OCI-LY1 (cell line): ENCODE measurements around the gene MPPED1.

Experiments used
- H2AFZ ChIP-seq: fragments of 200-600 bp; sonication (generic), shearing (Covaris generic); 2 replicates; pipeline ENCODE4 v1.6.0; 2014; ENCODE audit warnings: antibody characterized with exemption, mild to moderate bottlenecking, low read length
- H3F3A ChIP-seq: fragments of 200-600 bp; sonication (generic), shearing (Covaris generic); 2 replicates; pipeline ENCODE4 v1.6.0; 2014; ENCODE audit warnings: mild to moderate bottlenecking, antibody characterized with exemption, low read length, moderate library complexity; ENCODE audit not compliant: insufficient read depth
- H3K27ac ChIP-seq: fragments of 200-600 bp; sonication (generic); 2 replicates; pipeline ENCODE4 v1.5.1; 2014; ENCODE audit warnings: low read length, mixed run types, mild to moderate bottlenecking, low read depth; ENCODE audit not compliant: poor library complexity, severe bottlenecking
- H3K27me3 ChIP-seq: fragments of 200-600 bp; sonication (generic); 2 replicates; pipeline ENCODE4 v1.6.0; 2014; ENCODE audit warnings: antibody characterized with exemption, mild to moderate bottlenecking, low read length, moderate library complexity; ENCODE audit not compliant: insufficient read depth
- H3K36me3 ChIP-seq: fragments of 200-600 bp; sonication (generic); 2 replicates; pipeline ENCODE4 v1.6.1; 2014; ENCODE audit warnings: mild to moderate bottlenecking, antibody characterized with exemption, low read length, moderate library complexity, mixed read lengths; ENCODE audit not compliant: insufficient read depth
- H3K4me1 ChIP-seq: fragments of 200-600 bp; sonication (generic); 2 replicates; pipeline ENCODE4 v1.5.1; 2014; ENCODE audit warnings: mild to moderate bottlenecking, low read length, moderate library complexity; ENCODE audit not compliant: insufficient read depth, severe bottlenecking
- H3K4me2 ChIP-seq: fragments of 200-600 bp; sonication (generic), shearing (Covaris generic); 2 replicates; pipeline ENCODE4 v1.6.1; 2014; ENCODE audit warnings: low read length
- H3K4me3 ChIP-seq: fragments of 200-600 bp; sonication (generic); 2 replicates; pipeline ENCODE4 v1.5.1; 2014; ENCODE audit warnings: low read length, low read depth, mild to moderate bottlenecking, mixed read lengths; ENCODE audit not compliant: poor library complexity, severe bottlenecking
- H3K79me2 ChIP-seq: fragments of 200-600 bp; shearing (Covaris generic); 2 replicates; pipeline ENCODE4 v1.6.1; 2016; ENCODE audit warnings: mixed run types, low read length, mixed read lengths; ENCODE audit not compliant: insufficient read depth
- H3K9ac ChIP-seq: fragments of 200-600 bp; sonication (generic), shearing (Covaris generic); 2 replicates; pipeline ENCODE4 v1.6.1; 2014; ENCODE audit warnings: mild to moderate bottlenecking, low read length, mixed read lengths
- H3K9me2 ChIP-seq: fragments of 200-600 bp; sonication (generic), shearing (Covaris generic); 2 replicates; pipeline ENCODE4 v1.6.1; 2014; ENCODE audit warnings: low read depth, mild to moderate bottlenecking, low read length, mixed read lengths
- H3K9me3 ChIP-seq: fragments of 200-600 bp; shearing (Covaris generic); 2 replicates; pipeline ENCODE4 v1.6.1; 2014; ENCODE audit warnings: low read length, mixed read lengths
- H4K20me1 ChIP-seq: fragments of 200-600 bp; sonication (generic), shearing (Covaris generic); 2 replicates; pipeline ENCODE4 v1.6.0; 2016; ENCODE audit warnings: mild to moderate bottlenecking, low read length; ENCODE audit not compliant: insufficient read depth
- EZH2 ChIP-seq: fragments of 200-600 bp; sonication (generic), shearing (Covaris generic); IDR thresholded peaks from 2 replicates; pipeline ENCODE4 v1.8.0; 2017; ENCODE audit warnings: borderline replicate concordance, mixed run types, mild to moderate bottlenecking, antibody characterized with exemption, low read length, moderate library complexity, mixed read lengths
- TF ChIP-seq, protein P1 (sequence below): fragments of 200-600 bp; sonication (generic), shearing (Covaris generic); IDR thresholded peaks from 2 replicates; pipeline ENCODE4 v1.5.1; 2017; ENCODE audit warnings: mild to moderate bottlenecking, antibody characterized with exemption, low read length, moderate library complexity, mixed read lengths

Gene MPPED1

DNA sequence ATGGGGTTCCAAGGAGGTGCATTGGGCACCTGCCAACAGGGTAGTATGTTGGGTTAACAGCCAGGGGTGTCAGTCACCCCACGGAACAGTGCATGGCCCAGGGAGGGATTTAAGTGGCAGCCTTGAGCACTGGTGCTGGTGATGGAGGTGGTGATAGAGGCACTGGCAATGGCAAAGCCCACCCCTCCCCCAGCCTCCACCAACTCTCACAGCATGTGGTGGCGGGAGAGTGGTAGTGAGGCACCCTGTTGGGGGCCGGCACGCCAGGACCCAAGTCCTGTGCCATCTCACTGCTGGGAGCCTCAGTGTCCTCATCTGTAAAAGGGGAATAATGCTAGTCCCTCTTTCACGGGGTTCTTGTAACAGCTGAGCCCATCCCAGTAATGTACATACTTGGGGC, 81.5 kb downstream of the MPPED1 start:
- Histone ChIP-seq H3K4me2 (no peak overlapping the region), H4K20me1 (no peaks in the 10 kb centered on the region), H3K9me2 (no peaks in the 10 kb centered on the region), H3K4me3 (no peak overlapping the region), H3K9ac (no peak overlapping the region), H3K79me2 (no peaks in the 10 kb centered on the region), H3K9me3 (no peaks in the 10 kb centered on the region), H3K27me3 (no peaks in the 10 kb centered on the region), H3K36me3 (no peaks in the 10 kb centered on the region), H3F3A (no peaks in the 10 kb centered on the region), H3K4me1 (no peaks in the 10 kb centered on the region), H3K27ac (no peak overlapping the region), H2AFZ (no peak overlapping the region)
- TF ChIP-seq EZH2: no peak
- TF ChIP-seq, protein P1, sequence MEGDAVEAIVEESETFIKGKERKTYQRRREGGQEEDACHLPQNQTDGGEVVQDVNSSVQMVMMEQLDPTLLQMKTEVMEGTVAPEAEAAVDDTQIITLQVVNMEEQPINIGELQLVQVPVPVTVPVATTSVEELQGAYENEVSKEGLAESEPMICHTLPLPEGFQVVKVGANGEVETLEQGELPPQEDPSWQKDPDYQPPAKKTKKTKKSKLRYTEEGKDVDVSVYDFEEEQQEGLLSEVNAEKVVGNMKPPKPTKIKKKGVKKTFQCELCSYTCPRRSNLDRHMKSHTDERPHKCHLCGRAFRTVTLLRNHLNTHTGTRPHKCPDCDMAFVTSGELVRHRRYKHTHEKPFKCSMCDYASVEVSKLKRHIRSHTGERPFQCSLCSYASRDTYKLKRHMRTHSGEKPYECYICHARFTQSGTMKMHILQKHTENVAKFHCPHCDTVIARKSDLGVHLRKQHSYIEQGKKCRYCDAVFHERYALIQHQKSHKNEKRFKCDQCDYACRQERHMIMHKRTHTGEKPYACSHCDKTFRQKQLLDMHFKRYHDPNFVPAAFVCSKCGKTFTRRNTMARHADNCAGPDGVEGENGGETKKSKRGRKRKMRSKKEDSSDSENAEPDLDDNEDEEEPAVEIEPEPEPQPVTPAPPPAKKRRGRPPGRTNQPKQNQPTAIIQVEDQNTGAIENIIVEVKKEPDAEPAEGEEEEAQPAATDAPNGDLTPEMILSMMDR: no peak

DNA sequence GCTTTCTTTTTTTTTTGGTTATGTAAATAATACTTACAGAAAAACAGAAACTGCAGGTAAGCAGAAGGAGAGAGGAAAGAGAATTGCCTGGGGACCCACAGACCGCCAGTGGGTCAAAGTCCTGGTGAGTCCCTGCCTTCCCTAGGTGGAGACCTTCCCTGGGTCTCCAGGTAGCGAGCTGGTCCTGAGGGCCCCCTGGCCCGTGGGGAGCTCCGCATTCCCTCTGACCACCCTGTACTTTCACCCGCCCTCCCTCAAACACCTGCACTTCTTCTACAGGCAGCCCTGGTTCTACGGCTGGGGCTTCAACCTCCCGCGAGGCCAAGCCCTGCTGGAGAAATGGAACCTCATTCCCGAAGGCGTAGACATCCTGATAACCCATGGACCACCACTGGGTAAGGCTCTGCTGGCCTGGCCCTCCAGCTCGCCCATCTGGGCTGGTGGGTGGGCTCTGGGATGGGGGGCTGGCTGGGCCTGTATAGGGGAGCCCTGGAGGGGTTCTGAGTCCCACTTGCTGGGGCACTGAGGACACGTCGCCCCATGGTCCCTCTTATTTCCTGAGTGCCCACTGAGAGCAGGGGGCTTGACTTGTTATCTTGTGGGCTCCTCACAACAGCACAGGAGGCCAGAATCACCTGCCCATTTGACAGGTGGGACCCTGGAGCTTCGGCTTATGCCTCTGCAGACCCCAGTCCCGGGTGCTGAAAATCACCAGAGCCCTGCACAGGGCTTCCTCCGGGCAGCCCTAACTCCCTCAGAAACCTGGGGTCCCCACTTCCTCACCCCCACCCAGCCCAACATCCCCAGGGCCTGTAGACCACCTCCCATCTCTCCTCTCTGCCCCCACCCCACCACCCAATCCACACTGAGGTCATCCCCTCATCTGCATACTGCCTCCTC, 86.4 kb downstream of the MPPED1 start:
- Histone ChIP-seq H3K9me2 (no peaks in the 10 kb centered on the region), H3K9me3 (no peaks in the 10 kb centered on the region), H2AFZ (no peak overlapping the region), H3K4me1 (no peaks in the 10 kb centered on the region), H3K36me3 (no peaks in the 10 kb centered on the region), H3K9ac (no peak overlapping the region), H3F3A (no peaks in the 10 kb centered on the region), H3K79me2 (no peaks in the 10 kb centered on the region), H4K20me1 (no peaks in the 10 kb centered on the region), H3K4me3 (no peak overlapping the region), H3K27ac (no peak overlapping the region), H3K4me2 (no peak overlapping the region), H3K27me3 (no peaks in the 10 kb centered on the region)
- TF ChIP-seq, protein P1: no peak
- no peak for TF ChIP-seq EZH2

DNA sequence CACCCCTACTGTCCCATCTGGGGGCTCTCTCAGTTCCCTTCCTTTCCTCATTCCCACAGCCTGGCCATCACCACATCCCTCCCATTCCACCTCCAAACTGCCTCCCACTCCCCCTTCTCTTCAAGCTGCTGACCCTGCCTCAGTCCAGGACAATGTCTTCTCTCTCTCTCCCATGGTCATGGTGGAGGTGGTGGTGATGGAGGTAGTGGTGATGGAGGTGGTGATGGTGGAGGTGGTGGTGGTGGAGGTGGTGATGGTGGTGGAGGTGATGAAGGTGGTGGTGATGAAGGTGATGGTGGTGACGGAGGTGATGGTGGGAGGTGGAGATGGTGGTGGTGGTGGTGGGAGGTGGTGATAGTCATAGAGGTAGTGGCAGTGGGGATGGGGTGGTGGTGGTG, 87.0 kb downstream of the MPPED1 start:
- no peaks in the 10 kb centered on the region for H4K20me1 ChIP-seq
- no peaks in the 10 kb centered on the region for H3K79me2 ChIP-seq
- no peaks in the 10 kb centered on the region for H3K4me1 ChIP-seq
- H3K4me3 ChIP-seq: no peak overlapping the region
- H3K9me3 ChIP-seq: no peaks in the 10 kb centered on the region
- TF ChIP-seq, protein P1: no peak
- no peak for TF ChIP-seq EZH2
- H3K9me2 ChIP-seq: no peaks in the 10 kb centered on the region
- H3F3A ChIP-seq: no peaks in the 10 kb centered on the region
- H2AFZ ChIP-seq: no peak overlapping the region
- H3K36me3 ChIP-seq: no peaks in the 10 kb centered on the region
- H3K9ac ChIP-seq: no peak overlapping the region
- H3K27ac ChIP-seq: no peak overlapping the region
- H3K27me3 ChIP-seq: no peaks in the 10 kb centered on the region
- no peak overlapping the region for H3K4me2 ChIP-seq
